ENCODE data around the gene SKI.
"Not testable (repeated sequence)": the region's sequence is repeated elsewhere in the genome, so short reads cannot be mapped to it uniquely, and the experiment has no call there.

The SKI gene

DNA sequence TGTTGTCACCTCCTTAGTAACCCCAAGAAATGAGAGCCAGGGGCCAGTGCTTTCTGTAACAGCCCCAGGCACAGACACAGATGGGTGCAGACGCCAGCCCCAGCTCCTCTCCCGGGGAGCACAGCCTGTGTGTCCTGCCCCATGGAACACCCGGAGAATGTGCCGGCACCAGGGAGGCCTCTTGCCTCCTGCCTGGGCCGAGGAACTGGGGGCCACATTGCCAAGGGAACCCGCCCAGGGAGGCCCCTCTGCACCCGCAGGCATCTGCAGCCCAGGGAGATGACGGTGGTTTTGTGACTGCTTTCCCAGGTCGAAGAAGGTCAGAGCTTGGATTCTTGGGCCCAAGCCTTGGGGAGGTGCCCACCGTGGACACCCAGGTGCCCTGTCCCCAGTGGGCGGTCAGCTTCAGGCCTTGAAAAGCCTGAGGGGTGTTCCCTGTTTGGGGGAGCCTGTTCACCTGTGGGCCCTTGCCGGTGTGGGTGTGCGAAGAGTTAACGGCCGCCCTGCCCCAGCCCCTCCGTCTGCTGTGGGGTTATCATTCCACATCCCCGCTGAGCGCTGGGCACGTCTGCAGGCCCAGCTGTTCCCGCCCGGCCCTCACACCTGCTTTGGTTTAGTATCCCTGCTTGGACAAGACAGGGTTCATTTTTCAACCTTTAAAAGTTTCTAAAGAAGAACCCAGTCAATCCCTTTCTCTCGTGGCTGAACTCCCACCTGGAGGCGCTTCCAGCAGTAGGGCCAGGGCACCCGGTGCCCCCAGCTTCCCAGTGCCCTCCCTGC is 100.7 kb downstream of the SKI start:
- no peak for DNase-seq

DNA sequence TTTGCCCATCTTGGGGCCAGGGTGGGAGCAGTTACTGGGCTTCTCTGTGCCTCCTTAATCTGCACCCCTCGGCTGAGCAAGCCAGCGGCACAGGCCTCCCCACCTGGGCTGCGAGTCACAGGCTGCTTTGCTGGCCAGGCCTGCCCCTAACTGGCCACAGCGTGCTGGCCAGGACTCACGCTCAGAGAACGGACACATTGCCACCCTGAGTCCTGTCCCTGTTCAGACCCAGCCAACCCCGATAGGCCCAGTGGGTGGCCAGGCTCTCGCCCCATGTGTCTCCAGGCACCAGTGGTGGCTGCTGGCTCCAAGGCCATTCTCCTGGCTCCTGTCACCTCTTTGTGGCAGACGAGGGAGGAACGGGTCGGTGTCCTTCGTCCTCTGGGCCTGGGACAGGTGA is 101.9 kb downstream of the SKI start:
- no peak for DNase-seq

DNA sequence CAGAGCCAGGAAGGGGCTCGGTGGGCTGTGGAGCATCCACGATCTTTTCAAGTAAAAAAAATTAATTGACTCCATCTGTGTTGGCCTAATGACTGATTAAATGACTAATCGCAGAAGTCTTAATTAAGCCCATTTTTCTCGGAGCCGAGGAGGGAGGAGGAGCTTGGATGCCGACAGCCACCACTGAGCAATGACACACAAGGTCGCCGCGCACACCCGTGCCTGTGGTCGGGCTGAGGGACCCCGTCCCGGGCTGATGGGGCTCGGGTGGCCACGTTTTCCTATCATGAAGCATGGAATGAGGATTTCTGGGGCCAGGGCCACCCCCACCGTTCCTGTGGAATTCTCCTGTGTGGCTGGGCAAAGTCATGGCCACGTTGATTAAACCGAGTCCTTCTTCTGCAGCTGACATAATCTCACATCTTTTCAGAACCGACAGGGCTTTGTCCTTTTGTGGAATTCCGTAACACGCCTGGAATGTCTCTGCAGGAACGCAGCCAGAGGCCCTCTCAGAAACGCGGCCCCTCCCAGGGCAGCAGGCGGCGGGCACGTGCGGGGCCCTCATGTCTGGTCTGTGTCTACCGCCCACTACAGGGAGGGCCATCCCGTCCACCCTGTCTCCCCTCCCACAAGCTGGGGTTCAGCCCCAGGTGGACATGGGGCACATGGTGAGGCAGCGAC is 102.5 kb downstream of the SKI start:
- DNase-seq, result no peak

DNA sequence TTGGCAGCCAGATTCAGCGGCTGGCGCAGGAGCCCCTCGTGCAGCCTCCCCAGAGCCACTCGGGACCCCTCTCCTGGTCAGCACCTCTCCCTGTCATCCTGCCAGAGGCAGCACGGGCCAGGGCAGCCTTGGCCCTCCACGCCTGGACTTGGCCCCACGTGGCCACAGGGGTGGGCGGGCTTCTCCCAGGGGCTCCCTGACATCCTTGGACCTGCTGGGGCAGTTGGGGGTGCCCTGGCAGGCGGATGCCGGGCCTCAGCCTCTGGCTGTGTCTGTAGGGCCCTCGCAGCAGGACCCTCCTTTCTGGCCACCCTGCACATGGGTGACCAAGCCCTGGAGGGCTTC is 103.1 kb downstream of the SKI start:
- no peak for DNase-seq

DNA sequence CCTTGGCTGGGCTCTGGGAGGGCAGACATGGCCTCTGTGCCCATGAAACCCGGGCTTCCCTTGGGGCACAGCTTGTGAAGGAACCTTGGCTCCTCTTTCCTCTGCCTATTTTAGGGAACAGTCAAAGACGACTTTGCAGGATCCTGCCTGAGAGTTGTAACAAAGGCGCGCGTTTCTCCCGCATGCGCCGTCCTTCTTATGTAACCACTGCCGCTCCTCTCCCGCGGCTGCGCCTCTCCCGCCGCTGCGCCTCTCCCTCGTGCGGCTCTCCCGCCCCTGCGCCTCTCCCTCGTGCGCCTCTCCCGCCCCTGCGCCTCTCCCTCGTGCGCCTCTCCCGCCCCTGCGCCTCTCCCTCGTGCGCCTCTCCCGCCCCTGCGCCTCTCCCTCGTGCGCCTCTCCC is 103.5 kb downstream of the SKI start:
- DNase-seq, result not testable (repeated sequence)

DNA sequence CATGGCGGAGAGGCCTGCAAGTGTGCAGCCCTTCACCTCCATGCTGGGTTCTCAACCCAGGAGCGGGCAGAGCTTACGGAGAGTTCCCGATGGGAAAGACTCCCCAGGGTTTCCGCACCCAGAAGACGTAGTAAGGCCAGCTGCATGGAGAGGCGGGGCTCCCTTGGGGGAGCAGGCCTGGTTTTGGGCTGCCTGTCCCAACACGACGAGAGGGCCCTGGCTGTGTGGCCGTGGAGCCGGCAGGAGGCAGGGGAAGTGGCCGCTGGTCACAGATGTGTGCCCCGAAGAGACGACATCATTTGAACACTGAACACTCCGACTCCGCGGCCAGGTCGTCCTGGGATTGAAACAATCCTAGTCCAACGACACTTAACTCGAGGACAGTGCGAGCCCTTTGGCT is 106.2 kb downstream of the SKI start:
- no peak for DNase-seq

DNA sequence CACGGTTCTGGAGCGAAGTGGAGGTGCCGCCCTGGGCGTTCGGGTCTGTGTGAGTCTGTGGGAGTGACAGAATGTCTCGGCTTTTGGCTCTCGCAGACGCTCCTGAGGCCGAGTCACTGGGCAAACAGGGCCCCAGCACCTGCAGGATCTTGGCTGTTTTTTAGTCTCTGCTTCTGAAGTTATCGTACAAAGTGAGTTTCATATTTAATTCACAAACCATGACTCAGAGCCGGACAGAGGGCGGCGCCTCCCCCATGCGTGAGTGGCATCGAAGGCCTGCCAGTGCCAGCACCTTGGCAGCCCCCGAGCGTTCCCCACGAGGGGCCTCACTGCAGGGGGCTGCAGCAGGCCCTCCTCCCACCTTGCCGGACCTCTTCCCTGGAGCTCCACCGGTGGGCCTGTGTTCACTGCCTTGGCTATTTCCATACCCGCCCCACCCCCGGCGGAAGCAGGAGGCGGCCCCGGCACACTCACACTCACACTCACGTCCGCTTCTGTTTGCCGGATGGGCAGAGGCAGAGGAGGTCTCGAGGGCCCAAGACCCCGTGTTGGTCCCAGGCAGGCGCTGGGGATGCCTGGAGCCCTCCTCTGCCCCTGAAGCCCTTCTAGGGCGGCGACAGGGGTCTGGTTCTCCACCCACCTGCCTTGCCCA is 106.9 kb downstream of the SKI start:
- no peak for DNase-seq

DNA sequence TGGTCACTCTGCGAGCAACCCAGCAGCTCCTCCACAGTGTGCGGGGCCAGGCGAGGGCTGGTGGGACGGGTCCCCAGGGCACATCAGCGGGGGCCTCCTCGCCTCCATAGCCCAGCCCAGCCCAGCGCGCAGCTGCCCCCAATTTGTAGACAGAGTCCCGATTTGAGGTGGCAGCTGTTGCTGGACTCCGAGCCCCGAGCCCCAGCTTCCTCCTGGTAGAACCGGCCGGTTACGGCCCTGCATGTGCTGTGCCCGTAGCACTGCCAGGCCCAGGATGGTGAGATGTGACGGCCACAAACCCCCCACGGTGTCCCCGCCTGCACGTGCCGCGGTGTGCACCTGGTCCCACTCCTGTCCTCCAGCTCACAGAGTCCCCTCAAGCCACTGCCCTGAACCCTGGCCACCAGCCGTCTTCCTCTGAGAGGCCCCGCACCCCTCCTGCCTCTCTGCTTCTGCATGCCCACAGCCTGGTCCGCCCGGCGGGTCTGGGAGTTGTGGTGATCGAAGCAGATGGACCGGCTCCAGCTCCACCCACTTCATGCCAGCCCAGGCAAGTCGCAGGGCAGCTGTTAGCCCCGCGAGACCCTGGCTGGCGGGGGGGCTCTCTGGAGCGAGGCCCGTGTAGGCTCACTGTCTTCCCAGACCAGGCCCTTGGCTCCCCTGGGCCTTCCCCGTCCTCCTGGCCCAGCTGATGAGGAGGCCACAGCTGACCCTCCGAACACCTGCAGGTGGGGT is 107.8 kb downstream of the SKI start:
- DNase-seq, result no peak

DNA sequence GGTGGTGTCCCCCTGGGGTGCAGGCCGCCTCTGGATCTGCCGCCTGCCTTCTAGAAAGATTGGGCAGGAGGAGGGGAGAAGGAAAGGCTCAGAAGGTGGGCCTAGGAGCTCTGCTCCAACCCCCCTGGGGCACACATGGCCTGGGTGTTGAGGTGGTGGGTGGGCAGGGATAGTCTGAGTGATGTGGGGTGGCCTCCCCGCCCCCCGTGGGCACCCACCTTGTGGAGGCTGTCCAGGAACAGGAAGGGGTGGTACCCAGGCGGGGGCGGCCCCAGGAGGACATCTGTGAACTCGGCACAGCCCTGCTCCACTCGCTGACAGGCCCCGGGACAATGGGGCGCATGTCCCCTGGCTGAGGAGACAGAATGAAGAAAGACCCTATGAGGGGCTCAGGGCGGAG is 108.4 kb downstream of the SKI start:
- no peak for DNase-seq

DNA sequence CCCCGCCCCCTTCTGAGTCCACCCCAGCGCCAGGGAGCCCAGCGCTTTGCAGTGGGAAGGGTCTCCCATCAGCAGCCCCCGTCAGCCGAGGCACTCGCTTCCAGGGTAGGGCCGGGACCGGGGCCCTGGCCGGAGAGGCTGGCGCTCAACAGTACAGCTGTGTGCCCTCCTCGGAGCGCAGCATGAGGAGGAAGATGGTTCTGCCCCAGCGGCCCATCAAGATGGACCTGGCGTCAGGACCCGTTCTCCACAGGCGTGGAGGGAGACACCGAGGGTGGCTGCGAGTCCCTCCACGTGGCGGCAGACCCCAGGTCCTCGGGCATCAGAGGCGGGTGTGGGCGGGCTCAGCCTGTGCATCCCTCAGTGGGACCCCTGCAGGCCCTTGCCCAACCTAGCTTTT is 109.0 kb downstream of the SKI start:
- no peak for DNase-seq

DNA sequence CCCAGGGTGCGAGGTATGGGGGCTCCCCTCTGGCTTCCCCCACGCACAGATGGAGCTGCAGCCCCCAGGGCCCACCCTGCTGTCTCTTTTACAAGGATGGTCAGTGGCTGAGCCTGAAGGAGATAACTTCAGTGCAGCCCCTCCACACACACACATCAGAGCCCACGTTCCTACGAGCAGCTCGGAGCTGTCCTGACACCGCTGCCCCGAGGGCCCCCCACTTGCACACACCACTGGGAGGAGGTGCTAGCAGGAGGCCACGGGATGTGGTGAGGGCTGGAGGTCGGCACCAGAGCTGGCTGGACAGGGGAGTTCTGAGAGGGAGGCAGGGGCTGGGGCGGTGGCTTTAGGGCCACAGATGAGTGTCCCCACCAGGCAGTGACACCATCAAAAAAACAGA is 109.4 kb downstream of the SKI start:
- no peak for DNase-seq

DNA sequence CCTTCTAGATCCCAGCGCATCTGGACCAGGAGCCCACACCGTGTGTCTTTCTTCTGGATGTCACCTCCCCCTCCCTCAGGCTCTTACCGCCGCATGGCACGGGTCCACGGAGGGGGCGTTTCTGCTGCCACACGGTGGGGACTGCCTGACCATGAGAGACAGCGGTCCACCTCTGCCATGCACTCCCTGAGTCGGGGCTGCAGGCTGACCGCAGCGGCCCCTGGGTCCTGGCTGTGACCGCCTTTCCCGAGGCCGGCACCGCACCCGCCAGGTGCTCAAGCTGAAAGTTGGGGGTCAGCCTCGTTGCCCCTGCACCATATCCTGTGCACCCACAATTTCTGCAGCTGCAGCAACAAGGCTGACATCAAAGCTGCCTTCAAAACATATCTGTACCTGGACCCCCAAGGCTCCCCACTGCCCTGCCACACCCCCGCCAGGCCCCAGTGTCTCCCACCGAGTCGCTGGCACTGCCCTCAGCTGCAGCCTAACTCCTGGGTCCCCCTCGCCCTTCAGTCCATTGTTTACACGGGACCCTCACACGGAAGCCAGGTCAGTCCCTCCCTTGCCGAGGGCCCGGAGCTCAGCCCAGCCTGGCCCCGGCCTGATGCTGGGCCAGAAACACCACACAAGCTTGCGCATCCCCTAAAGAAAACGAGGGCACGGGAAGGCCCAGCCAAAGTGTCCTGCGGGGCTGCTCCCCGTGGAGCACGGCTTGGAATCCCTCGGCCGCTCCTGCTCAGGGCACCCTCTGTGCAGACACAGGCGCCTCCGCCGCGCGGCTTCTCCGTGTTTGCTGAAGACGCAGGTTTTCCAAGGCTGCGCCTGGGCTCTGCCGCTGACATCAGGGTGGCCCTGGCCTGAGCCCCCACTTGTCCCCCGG is 111.3 kb downstream of the SKI start:
- DNase-seq, result no peak

DNA sequence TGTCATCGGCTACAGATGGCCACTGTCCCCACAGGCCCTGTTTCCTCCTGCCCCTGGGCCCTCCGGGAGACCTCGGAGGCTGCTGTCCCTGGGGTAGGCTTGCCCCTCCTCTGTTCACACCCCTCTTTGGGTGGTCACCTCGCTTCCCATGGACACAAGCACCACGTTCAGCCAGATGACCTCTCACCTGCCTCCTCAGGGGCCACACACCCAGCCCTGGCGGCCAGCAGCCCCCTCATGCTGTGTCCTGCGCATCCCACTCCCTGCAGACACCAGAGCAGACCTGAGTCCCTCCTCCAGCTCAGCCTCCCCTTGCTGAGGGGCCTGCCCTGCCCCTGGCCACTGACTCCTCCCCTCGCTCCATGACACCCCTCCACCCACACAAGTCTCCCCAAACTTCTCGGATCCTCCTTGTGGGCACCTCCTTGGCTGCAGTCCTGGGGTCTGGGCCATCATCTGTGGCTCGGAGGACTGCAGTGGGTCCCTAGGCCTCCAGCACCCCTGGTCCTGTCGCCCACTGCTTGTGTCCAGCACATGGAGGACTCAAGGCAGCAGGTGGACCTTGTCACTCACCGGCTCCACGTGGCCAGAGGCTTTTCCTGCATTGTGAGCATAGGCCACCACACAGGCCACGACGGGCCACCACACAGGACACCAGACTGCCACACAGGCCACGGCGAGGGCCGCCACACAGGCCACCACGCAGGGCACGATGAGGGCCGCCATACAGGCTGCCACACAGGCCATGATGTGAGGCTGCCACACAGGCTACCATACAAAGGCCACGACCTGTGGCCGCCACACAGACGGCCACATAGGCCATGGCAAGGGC is 112.2 kb downstream of the SKI start:
- DNase-seq, result no peak

DNA sequence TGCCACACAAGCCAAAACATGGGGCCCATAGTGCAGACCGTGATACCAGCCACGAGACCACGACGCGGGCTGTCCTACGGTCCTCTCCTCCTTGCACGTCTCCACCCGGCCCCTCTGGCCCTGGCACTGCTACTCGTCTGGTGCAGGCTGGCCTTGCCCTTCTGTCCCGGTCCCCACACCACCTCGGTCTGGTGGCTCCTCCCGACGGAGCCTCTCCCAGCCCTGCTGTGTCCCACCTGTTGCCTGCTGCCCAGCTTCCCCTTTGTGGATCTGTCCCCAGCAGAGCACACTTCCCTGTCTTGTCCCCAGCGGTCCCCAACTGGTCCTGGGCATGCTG is 112.8 kb downstream of the SKI start:
- DNase-seq, result no peak

DNA sequence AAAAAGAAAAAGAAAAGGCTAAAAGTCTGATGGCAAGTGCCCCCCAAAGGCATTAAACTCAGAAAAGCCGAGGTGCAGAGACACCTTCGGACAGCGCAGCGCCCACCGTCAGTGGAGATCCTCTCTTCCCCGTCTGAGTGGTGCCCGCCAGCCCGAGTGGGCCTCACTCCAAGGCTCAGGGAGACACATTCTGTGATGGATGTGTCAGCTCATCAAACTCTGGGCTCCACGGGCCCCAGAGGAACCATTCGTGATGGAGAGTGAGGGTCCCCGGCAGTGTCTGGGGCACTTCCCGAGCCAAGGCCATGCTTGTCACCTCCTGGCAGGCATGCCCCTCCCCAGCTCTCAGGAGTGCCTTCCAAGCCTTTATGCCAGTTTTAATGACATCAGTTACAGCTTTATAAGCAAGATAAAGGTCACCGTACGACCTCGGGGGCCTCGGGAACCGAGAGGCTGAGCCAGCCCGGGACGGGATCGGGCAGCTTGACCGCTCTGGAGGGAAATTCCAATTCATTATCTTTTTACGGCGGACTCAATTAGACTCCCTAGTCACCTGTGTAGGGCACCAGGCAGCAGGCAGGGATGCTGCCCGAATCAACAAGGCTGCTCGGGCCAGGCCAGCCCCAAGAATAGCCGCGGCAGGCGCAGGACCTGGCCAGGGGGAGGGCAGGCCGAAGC is 113.7 kb downstream of the SKI start:
- DNase-seq, result no peak

DNA sequence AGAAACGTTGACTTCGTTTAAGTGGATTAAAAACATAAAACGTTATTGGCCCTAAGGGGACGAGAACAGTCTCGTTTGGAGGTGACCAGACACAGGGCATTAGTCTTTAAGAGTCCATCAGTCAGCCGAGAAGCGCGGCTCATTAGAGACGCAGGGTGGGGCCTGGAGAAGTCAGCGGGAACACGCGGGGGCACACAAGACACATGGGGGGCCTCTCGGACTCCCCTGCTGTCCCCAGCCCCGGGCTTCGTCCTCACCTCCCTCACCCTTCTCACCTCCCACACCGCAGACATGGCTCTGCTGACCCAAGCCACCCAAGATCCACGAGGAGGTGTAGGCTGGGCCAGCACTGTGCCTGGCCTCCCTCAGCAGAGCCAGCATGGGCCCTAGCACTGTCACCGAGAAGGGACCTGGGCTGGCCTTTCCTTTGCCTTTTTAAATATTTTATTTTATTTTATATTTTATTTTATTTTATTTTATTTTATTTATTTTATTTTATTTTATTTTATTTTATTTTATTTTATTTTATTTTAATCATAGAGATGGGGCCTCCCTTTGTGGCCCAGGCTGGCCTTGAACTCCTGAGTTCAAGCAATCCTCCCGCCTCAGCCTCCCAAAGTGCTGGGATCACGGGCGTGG is 114.4 kb downstream of the SKI start:
- no peak for DNase-seq

DNA sequence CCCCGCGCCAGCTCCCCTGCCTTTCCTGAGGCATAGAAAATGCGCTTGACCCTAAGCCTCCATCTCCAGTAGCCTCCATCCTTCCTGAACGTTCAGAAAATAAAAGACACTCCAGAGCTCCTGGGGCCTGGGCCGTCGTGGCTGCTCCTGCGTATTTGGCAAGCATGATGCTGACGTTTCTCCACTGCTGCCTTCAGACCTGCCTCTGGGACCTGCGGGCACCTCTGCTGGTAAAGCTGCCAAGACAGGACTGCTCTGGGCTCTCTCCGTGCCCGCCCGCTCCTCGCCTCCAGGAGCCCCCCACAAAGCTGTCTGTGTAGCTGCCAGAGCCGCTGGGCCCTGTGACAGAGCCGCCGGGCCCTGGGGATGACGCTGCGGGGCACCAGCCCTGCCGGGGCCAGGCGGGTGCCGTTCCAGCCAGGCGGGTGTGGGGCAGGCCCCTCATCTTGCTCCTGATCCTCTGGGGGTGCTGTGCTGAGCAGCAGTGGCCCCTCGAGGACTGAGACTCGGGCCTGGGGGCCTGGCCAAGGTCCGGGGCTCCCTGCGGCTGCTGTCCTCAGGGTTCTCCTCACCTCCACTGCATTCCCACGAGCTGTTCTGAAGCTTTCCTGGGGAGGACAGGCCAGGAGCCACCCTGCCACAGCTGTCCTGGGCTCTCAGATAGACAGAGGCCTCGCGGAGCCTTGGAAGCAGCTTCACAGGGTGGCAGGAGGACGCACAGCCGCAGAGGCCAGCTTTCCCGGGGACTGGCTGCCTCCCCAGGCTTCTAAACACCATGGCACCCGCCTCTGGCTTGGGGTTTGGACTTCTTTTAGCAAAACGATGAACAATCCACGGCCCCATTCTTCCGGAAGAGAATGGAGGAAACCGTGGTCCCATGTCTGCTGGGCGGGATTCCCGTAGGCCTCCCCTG is 115.2 kb downstream of the SKI start:
- no peak for DNase-seq

DNA sequence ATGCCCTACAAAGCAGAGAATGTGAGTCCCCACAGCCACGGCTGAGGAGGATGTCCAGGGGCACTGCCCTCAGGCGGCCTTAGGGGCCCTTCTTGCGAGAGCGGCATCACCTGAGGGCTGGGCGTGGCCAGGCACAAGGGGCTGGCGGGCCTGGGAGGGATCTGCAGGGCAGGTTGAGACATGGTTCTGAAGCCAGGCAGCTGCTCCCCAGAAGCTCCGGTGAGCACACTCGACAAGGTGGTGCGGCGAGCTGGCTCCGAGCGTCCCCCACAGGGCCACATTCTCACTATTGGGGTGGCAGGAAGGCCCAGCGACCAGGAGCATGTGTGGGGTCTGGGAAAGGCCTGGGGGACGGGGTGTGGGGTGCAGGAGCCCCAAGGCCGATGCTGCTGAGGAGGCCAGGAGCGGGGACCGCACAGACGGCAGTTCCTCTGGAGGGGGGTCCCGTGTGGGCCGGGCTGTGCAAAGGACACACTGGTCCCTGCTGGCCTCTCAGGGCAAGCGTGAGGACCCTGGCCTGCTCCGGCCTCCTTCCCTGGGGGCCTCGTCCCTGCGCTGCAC is 116.1 kb downstream of the SKI start:
- DNase-seq, result no peak

DNA sequence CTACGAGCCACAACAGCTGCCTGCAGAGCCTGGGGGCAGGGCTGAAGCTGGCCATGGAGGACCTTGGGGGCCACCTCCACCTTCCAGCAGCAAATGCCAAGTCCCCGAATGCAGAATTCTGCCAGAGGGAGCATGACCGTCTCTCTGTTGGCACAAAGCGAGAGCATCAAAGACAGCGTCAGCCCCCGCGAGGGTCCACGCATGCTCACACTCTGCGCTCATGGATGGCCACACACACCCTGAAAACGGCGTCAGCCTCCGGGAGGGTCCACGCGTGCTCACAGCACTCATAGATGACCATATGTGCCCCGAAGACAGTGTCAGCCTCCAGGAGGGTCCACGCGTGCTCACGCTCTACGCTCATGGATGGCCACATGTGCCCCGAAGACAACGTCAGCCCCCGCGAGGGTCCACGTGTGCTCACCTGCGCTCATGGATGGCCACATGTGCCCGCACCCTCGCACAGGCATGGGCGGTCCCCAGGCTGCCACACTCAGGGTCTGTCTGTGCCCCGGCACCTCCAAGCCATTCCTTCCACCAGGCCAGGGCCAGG is 116.7 kb downstream of the SKI start:
- DNase-seq, result no peak
